Endothelial cell (in vitro differentiated cells): ENCODE measurements around the gene RPS14. TPM values are rescaled to one million over a fixed set of nuclear protein-coding genes. Genes with fewer than 3 reads are reported as not detected.
A peak's percentile ranks its signal among the peaks of the same experiment; 100 is the strongest.

ENCODE experiments used
- DNase-seq: peaks from one replicate; pipeline ENCODE4 v3.0.0; 2021; ENCODE audit warnings: low spot score
- H3K27ac Mint-ChIP-seq: one replicate; pipeline ENCODE4 v1.8.0; 2021; ENCODE audit warnings: mixed read lengths, inconsistent platforms; ENCODE audit not compliant: unreplicated experiment
- H3K27me3 Mint-ChIP-seq: one replicate; pipeline ENCODE4 v1.8.0; 2021; ENCODE audit warnings: mild to moderate bottlenecking, moderate library complexity, mixed read lengths, inconsistent platforms; ENCODE audit not compliant: unreplicated experiment
- H3K36me3 Mint-ChIP-seq: one replicate; pipeline ENCODE4 v1.8.0; 2021; ENCODE audit warnings: mild to moderate bottlenecking, low read depth, mixed read lengths, inconsistent platforms; ENCODE audit not compliant: unreplicated experiment
- H3K4me1 Mint-ChIP-seq: one replicate; pipeline ENCODE4 v1.8.0; 2021; ENCODE audit warnings: mild to moderate bottlenecking, mixed read lengths, inconsistent platforms; ENCODE audit not compliant: unreplicated experiment
- H3K4me3 Mint-ChIP-seq: one replicate; pipeline ENCODE4 v1.8.0; 2021; ENCODE audit warnings: mild to moderate bottlenecking, mixed read lengths, inconsistent platforms; ENCODE audit not compliant: unreplicated experiment
- H3K9me3 Mint-ChIP-seq: one replicate; pipeline ENCODE4 v1.8.0; 2021; ENCODE audit warnings: mixed read lengths, inconsistent platforms; ENCODE audit not compliant: unreplicated experiment
- total RNA-seq: library from RNA; stranded (reverse); fragmentation: NEBNext Ultra II Directional; extraction: Animal tissue kit (Norgen Biotek cat#: 25700); gene quantifications from one replicate; pipeline ENCODE4 v1.2.1, GENCODE V29; 2021; ENCODE audit not compliant: unreplicated experiment
- TF ChIP-seq, protein P1 (sequence below): fragments of 200-600 bp; sonication (generic); IDR thresholded peaks from one replicate; pipeline ENCODE4 v1.5.0; 2021; ENCODE audit warnings: antibody characterized with exemption; ENCODE audit not compliant: unreplicated experiment

RPS14 gene
- total RNA-seq, 1 donor from 2014 or later, result 2,784 TPM

DNA sequence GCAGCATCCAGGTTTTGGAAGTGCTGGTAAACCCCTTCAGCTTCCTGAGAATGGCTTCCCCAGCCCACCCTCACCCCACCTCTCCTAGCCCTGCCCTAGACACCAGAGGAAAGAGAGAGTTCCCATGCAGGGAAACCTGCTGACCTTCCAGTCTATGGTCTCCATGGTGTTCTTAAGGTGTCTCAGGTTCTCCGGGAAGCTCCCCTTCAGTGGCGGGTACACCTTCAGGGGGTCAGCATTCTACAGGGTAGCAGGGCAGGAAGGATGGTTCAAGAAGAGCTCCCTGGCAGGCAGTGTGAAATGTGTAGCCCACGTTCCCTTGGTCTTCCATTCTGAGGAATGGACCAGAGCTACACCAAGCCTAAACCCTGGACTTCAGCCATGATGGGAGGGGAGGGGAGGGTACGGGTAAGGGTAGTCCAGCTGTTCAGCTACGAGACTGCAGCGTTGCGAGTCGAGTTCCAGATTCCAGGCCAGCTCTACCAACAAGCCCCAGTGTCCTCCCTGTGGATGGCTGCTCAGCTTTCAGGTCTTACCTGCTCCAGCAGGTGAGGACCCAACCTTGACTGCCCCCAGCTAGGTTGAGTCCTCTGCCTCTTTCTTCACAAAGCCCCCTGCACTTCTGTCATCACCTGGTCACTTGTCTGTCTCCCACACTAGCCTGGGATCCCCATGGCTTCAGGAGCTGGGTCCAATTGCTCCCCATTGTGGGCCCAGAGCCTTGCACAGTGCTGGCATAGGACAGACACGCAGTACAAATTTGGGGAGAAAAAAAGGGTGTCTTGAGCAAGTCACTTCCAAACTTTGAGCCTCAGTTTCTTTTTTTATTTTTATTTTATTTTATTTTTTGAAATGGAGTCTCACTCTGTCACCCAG is 44.4 kb downstream of the RPS14 start:
- no peak overlapping the region for H3K4me3 Mint-ChIP-seq
- peaks cover 16% of the 10 kb centered on the region for H3K4me1 Mint-ChIP-seq
- peaks cover 23% of the 10 kb centered on the region for H3K36me3 Mint-ChIP-seq
- TF ChIP-seq, protein P1, sequence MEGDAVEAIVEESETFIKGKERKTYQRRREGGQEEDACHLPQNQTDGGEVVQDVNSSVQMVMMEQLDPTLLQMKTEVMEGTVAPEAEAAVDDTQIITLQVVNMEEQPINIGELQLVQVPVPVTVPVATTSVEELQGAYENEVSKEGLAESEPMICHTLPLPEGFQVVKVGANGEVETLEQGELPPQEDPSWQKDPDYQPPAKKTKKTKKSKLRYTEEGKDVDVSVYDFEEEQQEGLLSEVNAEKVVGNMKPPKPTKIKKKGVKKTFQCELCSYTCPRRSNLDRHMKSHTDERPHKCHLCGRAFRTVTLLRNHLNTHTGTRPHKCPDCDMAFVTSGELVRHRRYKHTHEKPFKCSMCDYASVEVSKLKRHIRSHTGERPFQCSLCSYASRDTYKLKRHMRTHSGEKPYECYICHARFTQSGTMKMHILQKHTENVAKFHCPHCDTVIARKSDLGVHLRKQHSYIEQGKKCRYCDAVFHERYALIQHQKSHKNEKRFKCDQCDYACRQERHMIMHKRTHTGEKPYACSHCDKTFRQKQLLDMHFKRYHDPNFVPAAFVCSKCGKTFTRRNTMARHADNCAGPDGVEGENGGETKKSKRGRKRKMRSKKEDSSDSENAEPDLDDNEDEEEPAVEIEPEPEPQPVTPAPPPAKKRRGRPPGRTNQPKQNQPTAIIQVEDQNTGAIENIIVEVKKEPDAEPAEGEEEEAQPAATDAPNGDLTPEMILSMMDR, result no peak
- H3K9me3 Mint-ChIP-seq, result no peaks in the 10 kb centered on the region
- no peak overlapping the region for H3K27ac Mint-ChIP-seq
- peaks cover 8% of the 10 kb centered on the region for H3K27me3 Mint-ChIP-seq
- DNase-seq, result no peak

DNA sequence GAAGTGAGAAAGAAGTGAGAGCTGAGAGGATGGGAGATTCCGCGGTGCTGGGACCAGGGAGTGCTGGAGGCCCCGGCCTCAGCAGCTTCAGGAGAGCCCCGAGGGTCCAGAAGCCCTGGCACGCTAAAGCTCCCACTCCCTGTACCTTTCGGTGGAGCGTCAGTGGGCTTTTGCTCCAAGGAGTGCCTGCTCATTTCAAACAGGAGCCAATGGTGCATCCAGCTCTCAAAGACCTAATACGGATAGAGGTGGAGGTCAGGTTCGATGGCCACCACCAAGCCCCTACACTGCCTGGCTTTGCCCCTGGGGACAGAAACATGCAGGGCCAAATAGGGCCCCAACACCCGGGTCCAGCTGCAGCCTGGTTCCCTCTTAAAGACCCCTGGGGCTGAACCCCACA is 45.0 kb downstream of the RPS14 start:
- Mint-ChIP-seq H3K36me3 (peaks cover 28% of the 10 kb centered on the region), H3K27me3 (peaks cover 8% of the 10 kb centered on the region), H3K4me1 (peaks cover 16% of the 10 kb centered on the region), H3K27ac (no peak overlapping the region), H3K9me3 (no peaks in the 10 kb centered on the region), H3K4me3 (no peak overlapping the region)
- no peak for DNase-seq
- TF ChIP-seq, protein P1, result no peak

DNA sequence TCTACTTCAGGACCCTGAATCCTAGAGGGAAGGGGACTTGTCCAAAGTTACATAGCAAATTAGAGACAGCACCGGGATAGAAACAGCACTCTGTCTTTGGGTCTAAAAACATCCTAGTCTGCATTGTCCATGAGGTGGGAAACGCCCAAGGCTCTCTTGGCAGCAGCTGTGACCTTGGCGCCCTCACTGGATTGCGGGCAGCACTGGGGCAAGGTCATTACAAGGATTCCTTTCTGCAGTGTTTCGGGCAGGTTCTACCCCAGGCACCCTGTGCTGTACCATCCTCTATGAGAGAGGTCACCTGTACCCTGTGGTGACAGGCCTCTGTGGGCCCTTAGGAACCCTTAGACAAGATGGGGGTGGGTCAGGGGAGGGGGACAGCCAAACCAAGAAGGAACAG is 45.4 kb downstream of the RPS14 start:
- Mint-ChIP-seq H3K27ac (no peak overlapping the region), H3K9me3 (no peaks in the 10 kb centered on the region), H3K4me1 (peaks cover 20% of the 10 kb centered on the region), H3K36me3 (peaks cover 28% of the 10 kb centered on the region), H3K4me3 (no peak overlapping the region), H3K27me3 (peaks cover 8% of the 10 kb centered on the region)
- DNase-seq, result no peak
- TF ChIP-seq, protein P1, result no peak

DNA sequence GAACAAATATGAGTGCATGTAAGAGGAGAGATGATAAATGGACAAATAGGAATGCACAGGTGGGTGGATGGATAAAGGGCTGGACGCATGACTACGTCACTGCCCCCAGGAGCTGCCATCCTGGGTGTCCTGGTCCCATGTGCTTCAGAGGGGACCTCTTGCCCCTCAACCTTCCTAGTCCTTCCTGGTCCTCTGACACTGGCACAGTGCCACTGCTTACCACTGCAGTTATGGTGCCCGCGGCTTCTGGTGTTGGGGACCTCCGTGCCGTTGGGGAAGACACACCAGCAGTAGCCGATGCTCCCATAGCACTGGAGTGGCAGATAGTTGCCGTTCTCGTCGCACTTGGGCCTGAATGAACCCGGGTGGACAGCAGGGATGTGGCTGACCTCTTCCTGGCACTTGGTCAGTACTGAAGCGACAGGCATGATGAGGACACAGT is 46.6 kb downstream of the RPS14 start:
- H3K36me3 Mint-ChIP-seq, result peaks cover 32% of the 10 kb centered on the region
- H3K4me3 Mint-ChIP-seq, result peak overlapping the region; percentile 24
- peaks cover 10% of the 10 kb centered on the region for H3K27me3 Mint-ChIP-seq
- H3K27ac Mint-ChIP-seq, result no peak overlapping the region
- no peak for DNase-seq
- TF ChIP-seq, protein P1, result no peak
- no peaks in the 10 kb centered on the region for H3K9me3 Mint-ChIP-seq
- peaks cover 27% of the 10 kb centered on the region for H3K4me1 Mint-ChIP-seq

DNA sequence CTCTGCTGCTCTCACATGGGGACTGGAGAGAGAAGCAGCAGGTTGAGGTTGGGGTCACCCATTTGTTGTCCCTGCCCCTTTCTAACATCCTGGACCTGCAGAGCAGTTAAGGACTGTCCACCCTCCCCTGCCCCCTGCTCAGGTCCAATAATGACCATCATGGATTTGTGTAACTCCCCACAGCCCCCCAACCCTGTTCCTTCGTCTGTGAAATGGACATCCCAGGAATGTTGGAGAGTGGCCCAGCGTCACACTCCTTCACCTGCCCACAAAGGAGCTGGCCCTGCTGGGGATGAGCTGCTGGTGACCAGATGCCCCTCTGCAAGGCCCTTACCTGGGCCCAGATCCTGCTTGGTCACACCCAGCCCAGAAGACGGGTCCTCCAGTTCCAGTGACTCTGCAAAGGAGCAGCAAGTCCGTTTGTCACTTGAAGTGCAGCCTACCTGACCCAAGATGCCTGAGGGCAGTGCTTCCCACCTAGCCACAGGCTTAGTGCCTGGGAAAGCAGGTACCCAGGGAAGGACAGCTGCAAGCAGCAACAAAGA is 47.2 kb downstream of the RPS14 start:
- TF ChIP-seq, protein P1, result no peak
- H3K27ac Mint-ChIP-seq, result no peak overlapping the region
- peaks cover 32% of the 10 kb centered on the region for H3K36me3 Mint-ChIP-seq
- H3K27me3 Mint-ChIP-seq, result peaks cover 10% of the 10 kb centered on the region
- peak overlapping the region; percentile 24 for H3K4me3 Mint-ChIP-seq
- peaks cover 27% of the 10 kb centered on the region for H3K4me1 Mint-ChIP-seq
- DNase-seq, result no peak
- no peaks in the 10 kb centered on the region for H3K9me3 Mint-ChIP-seq
